ENCODE measurements around the gene HOXC5.
"Not testable (repeated sequence)": the region's sequence is repeated elsewhere in the genome, so short reads cannot be mapped to it uniquely, and the experiment has no call there.

HOXC5 gene

GRCh38 chr12:54066408-54066807 lies 33.6 kb downstream of the HOXC5 start:
- no peak for DNase-seq (ENCODE audit: low read depth)
- H3K4me3 ChIP-seq (replicated peaks; ENCODE audit: low read depth, low read length): no peak overlapping the region
- TF ChIP-seq CTCF (IDR thresholded peaks at IDR 0.05; ENCODE audit: low read length, missing control alignments): no peak

GRCh38 chr12:54068418-54069070 lies 35.7 kb downstream of the HOXC5 start:
- DNase-seq (ENCODE audit: low read depth): no peak
- no peak for TF ChIP-seq CTCF (IDR thresholded peaks at IDR 0.05; ENCODE audit: low read length, missing control alignments)
- no peak overlapping the region for H3K4me3 ChIP-seq (replicated peaks; ENCODE audit: low read depth, low read length)

- DNase-seq (ENCODE audit: low read depth): no peak
- H3K4me3 ChIP-seq (replicated peaks; ENCODE audit: low read depth, low read length): no peak overlapping the region
- TF ChIP-seq CTCF (IDR thresholded peaks at IDR 0.05; ENCODE audit: low read length, missing control alignments): no peak
Observed at GRCh38 chr12:54071942-54072341, 39.1 kb downstream of the HOXC5 start.

GRCh38 chr12:54074308-54074707 lies 41.5 kb downstream of the HOXC5 start:
- no peak for TF ChIP-seq CTCF (IDR thresholded peaks at IDR 0.05; ENCODE audit: low read length, missing control alignments)
- no peak overlapping the region for H3K4me3 ChIP-seq (replicated peaks; ENCODE audit: low read depth, low read length)
- no peak for DNase-seq (ENCODE audit: low read depth)

- no peak overlapping the region for H3K4me3 ChIP-seq (replicated peaks; ENCODE audit: low read depth, low read length)
- no peak for DNase-seq (ENCODE audit: low read depth)
Observed at GRCh38 chr12:54075409-54075808, 42.6 kb downstream of the HOXC5 start.

GRCh38 chr12:54075974-54076373 lies 43.1 kb downstream of the HOXC5 start:
- DNase-seq (ENCODE audit: low read depth): no peak
- H3K4me3 ChIP-seq (replicated peaks; ENCODE audit: low read depth, low read length): no peak overlapping the region
- no peak for TF ChIP-seq CTCF (IDR thresholded peaks at IDR 0.05; ENCODE audit: low read length, missing control alignments)

More at GRCh38 chr12:54075409-54075808, 42.6 kb downstream of the HOXC5 start:
- no peak for TF ChIP-seq CTCF (IDR thresholded peaks at IDR 0.05; ENCODE audit: low read length, missing control alignments)

- not testable (repeated sequence) for DNase-seq (ENCODE audit: low read depth)
Observed at GRCh38 chr12:54077843-54078242, 45.0 kb downstream of the HOXC5 start.

GRCh38 chr12:54079115-54079514 lies 46.3 kb downstream of the HOXC5 start:
- not testable (repeated sequence) for DNase-seq (ENCODE audit: low read depth); H3K4me3 ChIP-seq (replicated peaks; ENCODE audit: low read depth, low read length)

More at GRCh38 chr12:54077843-54078242, 45.0 kb downstream of the HOXC5 start:
- not testable (repeated sequence) for H3K4me3 ChIP-seq (replicated peaks; ENCODE audit: low read depth, low read length)

GRCh38 chr12:54080008-54080924 lies 47.4 kb downstream of the HOXC5 start:
- not testable (repeated sequence) for H3K4me3 ChIP-seq (replicated peaks; ENCODE audit: low read depth, low read length); DNase-seq (ENCODE audit: low read depth)

- DNase-seq (ENCODE audit: low read depth); H3K4me3 ChIP-seq (replicated peaks; ENCODE audit: low read depth, low read length): not testable (repeated sequence)
Observed at GRCh38 chr12:54081053-54081514, 48.2 kb downstream of the HOXC5 start.

All from fibroblast of pulmonary artery (primary cell).